SKM-1 treated with dmso at 0.1 percent for 144 hours (cell line): ENCODE results near the gene CNPY1.

Source experiments
- DNase-seq: peaks from one replicate; lab custom pipeline; 2025; ENCODE audit not compliant: unreplicated experiment; lab: John Stamatoyannopoulos, UW

Gene CNPY1

GRCh38 chr7:155457544-155458110 lies 88.7 kb downstream of the CNPY1 start:
- DNase-seq: no peak

GRCh38 chr7:155456738-155457543 lies 89.4 kb downstream of the CNPY1 start:
- no peak for DNase-seq

- no peak for DNase-seq
Measured at GRCh38 chr7:155455776-155456737, 90.3 kb downstream of the CNPY1 start.

- DNase-seq: no peak
Measured at GRCh38 chr7:155455132-155455693, 91.1 kb downstream of the CNPY1 start.

- no peak for DNase-seq
Measured at GRCh38 chr7:155454183-155455112, 91.9 kb downstream of the CNPY1 start.

GRCh38 chr7:155453296-155454182 lies 92.8 kb downstream of the CNPY1 start:
- no peak for DNase-seq

GRCh38 chr7:155452505-155453295 lies 93.7 kb downstream of the CNPY1 start:
- DNase-seq: no peak

- DNase-seq: no peak
Measured at GRCh38 chr7:155451840-155452239, 94.5 kb downstream of the CNPY1 start.
